GM12891 (cell line): ENCODE data around the gene IL1RAPL2.
A peak's percentile ranks its signal among the peaks of the same experiment; 100 is the strongest.

Source experiments
- DNase-seq: peaks from one replicate; pipeline ENCODE4 v3.0.0; 2011; ENCODE audit warnings: low spot score; ENCODE audit not compliant: insufficient read length
- FAIRE-seq: peaks from 2 replicates; lab custom pipeline; 2011; peaks lifted over from hg19 to GRCh38; lab: Jason Lieb, UNC
- PAX5 ChIP-seq: IDR thresholded peaks from 2 replicates; pipeline ENCODE4 v1.6.1; 2011; ENCODE audit warnings: low read length, moderate library complexity, mild to moderate bottlenecking; ENCODE audit not compliant: insufficient read depth, severe bottlenecking
- POLR2A ChIP-seq: IDR thresholded peaks from 2 replicates; pipeline ENCODE4 v1.6.1; 2011; ENCODE audit warnings: low read depth, low read length, control low read depth
- POLR2AphosphoS5 ChIP-seq: IDR thresholded peaks from 2 replicates; pipeline ENCODE4 v1.6.1; 2011; ENCODE audit warnings: low read depth, low read length, control low read depth
- POU2F2 ChIP-seq: IDR thresholded peaks from 2 replicates; pipeline ENCODE4 v1.6.1; 2011; ENCODE audit warnings: low read depth, mild to moderate bottlenecking, control low read depth, low read length, moderate library complexity
- SPI1 ChIP-seq: IDR thresholded peaks from 2 replicates; pipeline ENCODE4 v1.6.1; 2011; ENCODE audit warnings: low read depth, low read length, control low read depth
- TAF1 ChIP-seq: IDR thresholded peaks from 2 replicates; pipeline ENCODE4 v1.6.1; 2011; ENCODE audit warnings: low read depth, low read length, control low read depth

IL1RAPL2 gene

DNA sequence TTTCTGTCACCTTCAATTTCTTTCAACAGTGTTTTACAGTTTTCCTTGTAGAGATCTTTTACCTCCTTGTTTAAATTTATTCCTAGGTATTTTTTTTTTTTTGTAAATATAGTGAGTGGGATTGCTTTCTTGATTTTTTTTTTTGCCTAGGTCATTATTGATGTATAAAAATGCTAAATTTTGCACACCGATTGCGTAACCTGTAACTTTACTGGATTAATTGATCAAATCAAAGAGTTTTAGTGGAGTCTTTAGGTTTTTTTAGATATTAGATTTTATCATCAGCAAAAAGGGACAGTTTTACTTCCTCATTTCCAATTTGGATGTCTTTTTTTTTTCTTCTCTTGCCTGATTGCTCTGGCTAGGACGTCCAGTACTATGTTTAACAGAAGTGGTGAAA lies 613.6 kb downstream of the IL1RAPL2 start:
- DNase-seq: no peak
- FAIRE-seq: no peak
- no peak for TF ChIP-seq POU2F2
- TF ChIP-seq PAX5: no peak
- no peak for TF ChIP-seq SPI1
- TF ChIP-seq POLR2A: no peak
- no peak for TF ChIP-seq TAF1
- no peak for TF ChIP-seq POLR2AphosphoS5

DNA sequence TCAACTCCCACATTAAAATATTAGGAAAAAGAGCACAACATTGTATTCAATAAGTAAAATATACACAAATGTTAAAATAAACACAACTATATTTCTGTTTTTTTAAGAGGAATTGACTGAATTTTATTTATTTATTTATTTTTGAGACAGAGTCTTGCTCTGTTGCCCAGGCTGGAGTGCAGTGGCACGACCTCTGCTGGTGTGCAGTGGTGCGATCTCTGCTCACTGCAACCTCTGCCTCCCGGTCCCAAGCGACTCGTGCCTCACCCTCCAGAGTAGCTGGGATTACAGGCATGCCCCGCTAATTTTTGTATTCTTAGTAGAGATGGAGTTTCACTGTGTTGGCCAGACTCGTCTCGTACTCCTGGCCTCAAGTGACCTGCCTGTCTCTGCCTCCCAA lies 623.1 kb downstream of the IL1RAPL2 start:
- FAIRE-seq (no peak), DNase-seq (no peak)
- TF ChIP-seq POLR2AphosphoS5: no peak
- TF ChIP-seq TAF1: no peak
- TF ChIP-seq PAX5: no peak
- no peak for TF ChIP-seq POLR2A
- no peak for TF ChIP-seq POU2F2
- no peak for TF ChIP-seq SPI1

DNA sequence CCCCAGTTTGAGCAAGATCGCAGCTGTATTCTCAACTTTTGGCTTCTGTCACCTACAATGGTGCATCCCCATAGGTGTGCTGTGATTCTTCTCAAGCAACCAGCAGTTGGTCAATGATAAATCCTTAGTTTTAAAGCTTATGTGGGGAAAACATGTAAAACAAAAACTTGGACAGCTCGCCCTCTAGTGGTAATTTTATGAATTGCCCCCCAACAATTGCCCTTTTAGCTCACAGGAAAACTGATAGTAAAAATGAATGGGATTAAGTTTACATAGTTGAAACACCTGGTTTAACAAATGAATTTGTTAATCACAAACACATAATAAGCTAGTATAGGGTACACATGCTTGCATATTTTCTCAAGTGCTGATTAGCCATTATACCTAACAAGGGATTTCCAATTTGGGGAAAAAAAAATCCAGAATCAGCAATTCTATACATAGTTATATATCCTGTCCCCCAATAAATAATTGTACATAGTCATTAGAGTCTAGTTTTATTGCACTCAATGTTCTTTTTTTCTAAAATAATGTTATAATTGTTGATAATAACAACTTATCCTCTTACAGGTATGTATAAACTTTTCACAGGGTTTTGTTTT lies 624.4 kb downstream of the IL1RAPL2 start:
- TF ChIP-seq POU2F2 (no peak), TAF1 (no peak), POLR2A (no peak), SPI1 (no peak), PAX5 (no peak), POLR2AphosphoS5 (no peak)
- DNase-seq (no peak), FAIRE-seq (peak; percentile 58)

DNA sequence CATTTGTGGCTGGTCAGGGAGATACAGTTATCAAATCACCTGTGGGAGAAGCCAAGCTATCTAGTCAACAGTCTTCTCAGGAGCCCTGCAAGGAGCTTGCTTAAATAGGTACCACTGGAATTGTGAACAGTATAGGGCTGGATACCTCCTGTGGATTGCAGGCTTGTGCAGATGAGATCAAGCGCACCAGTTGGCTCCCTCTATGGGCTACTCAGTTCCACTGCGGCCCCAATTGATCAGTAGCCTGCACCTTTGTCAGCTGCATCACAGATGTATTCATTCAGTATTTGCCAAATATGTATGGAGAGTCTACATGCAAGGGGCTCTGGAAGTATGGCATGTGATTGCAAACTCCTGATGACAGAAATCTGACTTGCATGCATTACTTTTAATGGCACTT lies 625.9 kb downstream of the IL1RAPL2 start:
- DNase-seq (no peak), FAIRE-seq (peak; percentile 81)
- no peak for TF ChIP-seq POLR2AphosphoS5
- no peak for TF ChIP-seq POLR2A
- no peak for TF ChIP-seq SPI1
- TF ChIP-seq PAX5: no peak
- no peak for TF ChIP-seq POU2F2
- no peak for TF ChIP-seq TAF1

DNA sequence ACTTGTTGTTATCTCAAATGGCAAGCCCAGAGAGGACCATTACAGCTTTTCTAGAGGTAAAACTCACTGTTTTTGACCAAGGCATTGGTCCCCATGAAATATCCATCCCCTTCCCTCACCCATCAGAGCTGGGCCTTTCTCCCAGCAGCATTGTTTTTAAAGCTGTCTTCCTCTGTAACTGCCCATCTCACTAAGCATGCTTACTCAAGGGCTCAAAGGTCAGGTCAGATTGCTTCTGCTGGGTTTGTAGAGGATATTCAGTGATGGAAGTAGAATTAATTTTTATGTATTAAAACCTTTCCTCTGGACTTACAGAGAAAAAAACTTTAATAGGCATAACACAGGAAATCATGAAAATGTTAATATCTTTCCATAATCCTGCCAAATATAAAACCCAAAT lies 643.4 kb downstream of the IL1RAPL2 start:
- TF ChIP-seq POLR2A: no peak
- FAIRE-seq (no peak), DNase-seq (no peak)

DNA sequence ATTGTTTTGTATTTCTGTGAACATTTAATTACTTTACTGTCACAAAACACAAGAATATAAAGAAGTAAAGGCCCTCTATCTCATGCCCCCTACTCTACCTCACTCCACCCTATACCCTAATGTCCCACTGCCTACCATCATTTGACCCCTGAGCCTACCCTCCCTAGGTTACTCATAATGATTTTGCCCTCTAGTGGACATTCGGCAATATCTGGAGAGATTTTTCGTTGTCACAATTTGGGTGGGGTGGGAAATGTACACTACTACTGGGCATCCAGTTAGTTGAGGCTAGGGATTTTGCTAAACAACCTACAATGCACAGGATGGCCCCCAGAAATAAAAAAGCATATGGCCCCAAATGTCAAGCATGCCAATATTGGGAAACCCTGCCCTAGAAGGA lies 644.3 kb downstream of the IL1RAPL2 start:
- no peak for FAIRE-seq
- no peak for DNase-seq
- TF ChIP-seq SPI1 (no peak), POU2F2 (no peak), PAX5 (no peak), POLR2A (no peak), POLR2AphosphoS5 (no peak), TAF1 (no peak)

DNA sequence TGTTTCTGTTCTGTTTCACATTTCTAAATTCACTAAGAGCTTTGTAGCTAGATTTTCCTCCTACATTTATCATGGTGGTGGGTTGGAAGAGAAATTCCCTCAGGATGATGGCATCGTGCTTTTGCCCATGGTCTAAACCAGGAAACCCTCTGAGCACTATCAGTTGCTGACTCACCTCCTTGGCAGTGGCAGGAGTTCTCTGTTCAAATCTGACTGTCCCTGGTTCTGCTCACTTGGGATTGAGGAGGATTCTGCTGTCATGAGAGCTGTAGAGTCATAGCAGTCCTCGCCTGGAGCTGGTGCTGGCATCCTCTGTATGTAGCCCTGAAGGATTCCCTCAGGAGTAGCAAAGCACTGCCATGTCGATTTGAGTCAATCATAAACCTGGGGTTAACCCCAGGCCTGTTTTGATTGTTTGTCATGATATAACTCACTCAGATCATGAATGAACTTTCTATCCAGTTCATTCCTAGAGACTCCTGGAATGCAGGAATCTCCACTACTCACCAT lies 645.1 kb downstream of the IL1RAPL2 start:
- DNase-seq: no peak
- no peak for TF ChIP-seq POLR2A
- TF ChIP-seq POLR2AphosphoS5: no peak
- TF ChIP-seq POU2F2: no peak
- TF ChIP-seq TAF1: no peak
- no peak for TF ChIP-seq SPI1
- no peak for TF ChIP-seq PAX5
- FAIRE-seq: no peak

DNA sequence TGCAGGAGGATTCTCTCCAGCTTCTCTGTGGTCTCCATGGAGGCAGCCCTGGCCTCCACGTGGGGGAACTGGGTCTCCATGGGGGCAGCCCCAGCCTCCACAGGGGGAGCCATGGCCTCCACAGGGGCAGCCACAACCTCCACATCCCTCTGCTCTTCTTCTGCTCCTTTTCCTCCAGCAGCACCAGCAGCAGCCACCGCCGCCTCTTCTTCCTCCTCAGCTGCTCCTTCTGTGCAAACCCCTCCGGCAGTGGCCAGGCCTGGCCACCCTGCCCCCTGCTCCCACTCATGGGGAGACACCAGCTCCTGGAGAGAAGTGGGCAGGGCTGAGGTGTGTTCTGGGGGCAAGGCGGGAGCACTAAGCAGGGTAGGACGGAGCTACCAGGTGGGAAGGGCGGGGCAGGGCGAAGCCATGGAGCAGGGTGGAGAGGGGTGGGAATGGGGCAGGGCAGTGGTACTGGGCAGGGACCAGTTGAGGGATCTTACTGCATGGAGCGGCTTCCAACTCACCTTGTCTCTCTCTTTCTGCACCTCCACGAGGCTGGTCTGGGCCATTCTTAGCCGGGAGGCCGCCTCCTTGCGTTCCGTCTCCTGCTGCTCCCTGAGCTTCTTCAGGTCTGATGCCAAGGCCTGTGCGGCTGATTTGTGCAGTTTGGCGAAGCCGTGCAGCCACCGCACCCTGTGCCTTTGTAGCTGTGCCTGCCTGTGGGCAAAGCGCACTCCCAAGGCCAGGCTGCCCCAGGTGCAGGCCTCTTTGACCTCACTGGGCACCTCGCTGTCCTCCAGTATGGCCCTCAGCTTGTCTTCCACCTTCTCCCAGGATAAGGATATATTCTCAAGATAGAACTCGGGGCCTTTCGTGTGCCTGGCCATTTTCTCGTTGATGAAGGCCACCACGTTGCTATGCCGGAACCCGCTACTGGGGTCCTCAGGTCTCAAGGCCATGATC lies 653.7 kb downstream of the IL1RAPL2 start:
- TF ChIP-seq POLR2AphosphoS5: no peak
- no peak for TF ChIP-seq POU2F2
- no peak for TF ChIP-seq POLR2A
- TF ChIP-seq PAX5: no peak
- no peak for TF ChIP-seq TAF1
- TF ChIP-seq SPI1: no peak
- DNase-seq (no peak), FAIRE-seq (no peak)

DNA sequence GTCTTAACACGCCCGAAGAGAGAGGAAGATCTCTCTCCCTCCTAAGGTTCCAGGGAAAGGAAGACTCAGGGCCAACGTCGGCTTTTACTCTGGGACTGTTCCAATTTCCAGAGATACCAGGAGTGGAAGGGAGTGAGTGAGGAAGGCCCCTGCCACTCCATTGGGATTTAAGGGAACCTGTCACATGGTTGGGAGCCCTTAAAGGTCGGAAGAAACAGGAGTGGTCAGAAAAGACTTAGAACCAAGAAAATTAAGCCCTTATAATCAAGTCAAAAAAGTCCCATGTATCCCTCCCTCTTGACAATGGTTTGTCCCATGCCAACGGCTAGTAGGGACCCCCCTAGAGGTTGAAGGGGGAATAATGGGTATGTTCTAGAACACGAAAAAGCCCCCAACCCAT lies 654.6 kb downstream of the IL1RAPL2 start, which contains the start of gene TEX13A:
Gene TEX13A, minus strand, starts transcription at position 59 of the 400 bp plus-strand sequence. CDS start 297 bp downstream, outside the sequence.
- DNase-seq (no peak), FAIRE-seq (no peak)
- TF ChIP-seq POLR2AphosphoS5 (no peak), POU2F2 (no peak), SPI1 (no peak), PAX5 (no peak), POLR2A (no peak), TAF1 (no peak)

DNA sequence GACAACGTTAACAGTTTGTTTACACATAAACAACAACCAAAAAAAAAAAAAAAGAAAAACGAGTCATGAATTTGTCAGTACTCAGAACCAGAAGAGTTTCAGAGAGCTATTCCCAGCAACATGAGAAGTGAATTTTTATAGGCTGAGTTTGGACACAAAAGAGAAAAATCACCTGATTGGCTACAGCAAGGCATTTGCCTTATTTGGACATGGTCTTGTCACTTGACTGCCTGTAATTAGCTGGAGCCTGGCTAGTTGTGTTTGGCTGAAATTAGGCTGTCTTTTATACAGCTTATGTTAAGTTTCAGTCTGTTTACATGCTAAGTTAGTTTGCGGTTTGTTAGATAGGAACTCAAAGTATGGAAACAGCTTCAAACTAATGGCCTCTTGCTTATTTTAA lies 655.4 kb downstream of the IL1RAPL2 start:
- no peak for DNase-seq
- no peak for FAIRE-seq
- TF ChIP-seq TAF1 (no peak), POLR2AphosphoS5 (no peak)
